Activated CD4-positive, alpha-beta T cell treated with anti-CD3 and anti-CD28 coated beads, Interleukin-2, amount 10 ng/mL, durations not matched to agents 24 days and 14 days (primary cell): ENCODE data around the gene PARD3B. TPM values are rescaled to one million over a fixed set of nuclear protein-coding genes. Genes with fewer than 3 reads are reported as not detected.

Experiments used
- DNase-seq: peaks from one replicate; pipeline ENCODE4 v3.0.0; 2022
- H3K27ac Mint-ChIP-seq: one replicate; pipeline ENCODE4 v1.8.0; 2022; ENCODE audit warnings: mild to moderate bottlenecking, mixed read lengths
- H3K27me3 Mint-ChIP-seq: one replicate; pipeline ENCODE4 v1.8.0; 2022; ENCODE audit warnings: mixed read lengths
- H3K36me3 Mint-ChIP-seq: one replicate; pipeline ENCODE4 v1.8.0; 2022; ENCODE audit warnings: low read depth, mild to moderate bottlenecking, mixed read lengths
- H3K4me1 Mint-ChIP-seq: one replicate; pipeline ENCODE4 v1.8.0; 2021; ENCODE audit warnings: mixed read lengths
- H3K4me3 Mint-ChIP-seq: one replicate; pipeline ENCODE4 v1.8.0; 2022; ENCODE audit warnings: mild to moderate bottlenecking, moderate library complexity, mixed read lengths
- H3K9me3 Mint-ChIP-seq: one replicate; pipeline ENCODE4 v1.8.0; 2021; ENCODE audit warnings: mixed read lengths
- intact Hi-C: fragments of 100-400 bp; cut with micrococcal nuclease; formaldehyde crosslinking; loops from one replicate; pipeline ENCODE4 v1.15.1; 2023
- total RNA-seq: library from RNA; stranded (reverse); gene quantifications from 2 replicates; pipeline ENCODE4 v1.2.3, GENCODE V29; 2022

Gene PARD3B
- total RNA-seq, 1 donor from 2014 or later: 0.12 TPM

DNA sequence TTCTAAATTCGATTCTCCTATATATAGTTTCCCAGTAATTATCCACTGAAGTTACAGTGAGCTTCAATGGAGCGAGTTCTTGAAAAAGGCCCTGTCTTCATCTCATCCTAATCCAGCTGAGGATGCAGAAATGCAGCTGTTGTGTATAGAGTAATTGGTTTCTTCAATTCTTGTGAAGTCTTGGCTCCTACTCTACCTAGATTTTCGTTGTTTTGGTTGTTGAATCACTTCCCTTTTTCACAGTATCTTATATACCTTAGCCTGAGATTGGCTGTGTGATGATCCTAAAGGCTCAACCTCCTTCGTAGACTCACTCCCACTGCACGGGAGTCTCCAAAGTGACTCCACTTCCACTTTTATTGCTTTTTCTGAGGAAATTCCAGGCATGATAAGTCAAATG lies 280.4 kb downstream of the PARD3B start:
- Mint-ChIP-seq H3K27me3 (peaks cover 17% of the 10 kb centered on the region), H3K36me3 (peaks cover 2% of the 10 kb centered on the region), H3K27ac (no peak overlapping the region), H3K4me3 (no peak overlapping the region), H3K4me1 (no peaks in the 10 kb centered on the region), H3K9me3 (peaks cover 23% of the 10 kb centered on the region)
- no peak for DNase-seq
- intact Hi-C loops: no loop called here

GRCh38 chr2:204827701-204828590 lies 282.7 kb downstream of the PARD3B start:
- intact Hi-C loops: no loop called here
- no peak overlapping the region for H3K27ac Mint-ChIP-seq
- H3K9me3 Mint-ChIP-seq: peaks cover 12% of the 10 kb centered on the region
- no peak overlapping the region for H3K4me3 Mint-ChIP-seq
- H3K36me3 Mint-ChIP-seq: no peaks in the 10 kb centered on the region
- DNase-seq: no peak
- H3K4me1 Mint-ChIP-seq: no peaks in the 10 kb centered on the region
- H3K27me3 Mint-ChIP-seq: peaks cover 14% of the 10 kb centered on the region

- Mint-ChIP-seq H3K27me3 (peaks cover 23% of the 10 kb centered on the region), H3K27ac (no peak overlapping the region), H3K36me3 (no peaks in the 10 kb centered on the region), H3K4me1 (no peaks in the 10 kb centered on the region), H3K4me3 (no peak overlapping the region), H3K9me3 (peaks cover 28% of the 10 kb centered on the region)
- intact Hi-C loops: no loop called here
- no peak for DNase-seq
Observed at GRCh38 chr2:204834716-204835384, 289.6 kb downstream of the PARD3B start.

- intact Hi-C loops: no loop called here
- Mint-ChIP-seq H3K27me3 (peaks cover 16% of the 10 kb centered on the region), H3K9me3 (peaks cover 20% of the 10 kb centered on the region), H3K36me3 (no peaks in the 10 kb centered on the region), H3K4me3 (no peak overlapping the region), H3K27ac (no peak overlapping the region), H3K4me1 (peaks cover 4% of the 10 kb centered on the region)
- no peak for DNase-seq
Observed at GRCh38 chr2:204835786-204836185, 290.5 kb downstream of the PARD3B start.

DNA sequence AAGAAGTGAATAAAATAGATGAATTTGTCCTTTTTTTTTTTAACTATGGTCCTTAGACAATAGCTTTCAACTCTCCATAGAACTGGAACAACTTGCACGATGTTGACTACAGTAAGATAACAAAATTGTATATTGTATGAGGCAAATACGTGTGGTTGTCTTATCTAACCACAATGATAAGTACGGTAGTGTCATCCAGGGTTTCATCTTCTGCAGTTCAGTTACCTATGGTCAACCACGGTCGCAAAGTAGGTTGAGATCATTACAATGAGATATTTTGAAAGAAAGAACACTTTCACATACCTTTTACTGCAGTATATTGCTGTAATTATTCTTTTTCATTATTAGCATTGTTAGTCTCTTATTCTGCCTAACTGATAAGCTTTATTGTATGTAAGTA lies 295.2 kb downstream of the PARD3B start:
- intact Hi-C loops: no loop called here
- H3K4me1 Mint-ChIP-seq: peaks cover 21% of the 10 kb centered on the region
- H3K27ac Mint-ChIP-seq: no peak overlapping the region
- H3K36me3 Mint-ChIP-seq: no peaks in the 10 kb centered on the region
- no peak for DNase-seq
- H3K27me3 Mint-ChIP-seq: peaks cover 13% of the 10 kb centered on the region
- H3K9me3 Mint-ChIP-seq: peaks cover 8% of the 10 kb centered on the region
- no peak overlapping the region for H3K4me3 Mint-ChIP-seq

DNA sequence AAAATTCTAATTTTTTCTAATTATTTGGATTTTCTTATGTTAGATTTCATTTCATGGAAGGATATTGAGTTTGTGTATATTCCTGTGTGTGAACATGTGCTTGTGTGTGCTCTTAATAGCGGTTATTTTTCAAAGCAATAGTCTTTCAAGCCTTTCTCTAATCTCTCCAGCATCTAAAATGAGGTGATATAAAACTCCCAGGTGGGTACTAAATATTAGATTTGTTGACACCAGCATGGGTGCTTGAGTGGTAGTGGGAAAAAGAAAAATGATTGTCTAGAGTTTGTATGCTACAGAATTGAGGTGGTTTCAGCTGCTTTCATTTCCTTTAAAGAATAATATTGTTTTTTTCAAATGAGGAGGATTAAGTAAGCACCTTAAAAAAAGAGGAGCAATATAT lies 296.8 kb downstream of the PARD3B start:
- Mint-ChIP-seq H3K9me3 (peaks cover 8% of the 10 kb centered on the region), H3K4me3 (no peak overlapping the region), H3K27ac (no peak overlapping the region), H3K4me1 (peaks cover 21% of the 10 kb centered on the region), H3K27me3 (peaks cover 17% of the 10 kb centered on the region), H3K36me3 (no peaks in the 10 kb centered on the region)
- no peak for DNase-seq
- intact Hi-C loops: no loop called here

DNA sequence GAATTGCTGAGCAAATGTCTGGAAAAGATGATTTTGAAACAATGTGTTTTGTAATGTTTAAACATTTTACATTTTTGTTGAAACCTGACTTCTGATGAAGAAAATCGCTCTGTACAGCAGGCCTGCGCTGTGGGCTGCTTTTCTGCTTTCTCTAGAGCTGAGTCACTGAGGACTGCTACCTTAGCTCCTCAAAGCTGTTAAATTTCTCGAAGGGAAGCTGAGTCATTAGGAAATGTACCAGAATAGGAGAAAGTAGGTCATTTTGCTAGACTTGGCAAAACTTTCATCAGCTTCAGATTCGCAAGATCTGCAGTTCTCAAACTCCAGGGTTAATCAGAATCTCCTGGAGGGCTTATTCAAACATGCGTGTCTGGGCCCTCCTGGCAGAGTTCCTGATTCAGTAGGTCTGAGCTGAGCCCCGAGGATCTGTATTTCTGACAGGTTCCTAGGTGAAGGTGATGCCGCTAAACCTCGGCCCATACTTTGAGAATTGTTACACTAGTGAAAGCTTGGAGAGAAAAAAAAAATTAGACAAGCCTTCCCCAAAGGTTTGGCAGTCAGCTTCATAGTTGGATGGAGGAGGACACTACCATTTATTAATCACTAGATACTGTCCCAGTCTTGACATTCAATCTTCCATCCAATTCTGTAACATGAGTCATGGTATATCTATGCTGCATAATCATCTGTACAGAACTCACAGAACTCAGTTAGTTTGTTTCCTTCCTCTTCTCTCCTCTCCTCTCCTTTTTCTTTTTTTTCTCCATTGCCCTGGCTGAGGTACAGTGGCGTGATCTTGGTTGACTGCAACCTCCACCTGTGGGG lies 297.6 kb downstream of the PARD3B start:
- no peak overlapping the region for H3K27ac Mint-ChIP-seq
- peaks cover 4% of the 10 kb centered on the region for H3K9me3 Mint-ChIP-seq
- no peak overlapping the region for H3K4me3 Mint-ChIP-seq
- peak; percentile 58 for DNase-seq
- no peaks in the 10 kb centered on the region for H3K36me3 Mint-ChIP-seq
- peaks cover 20% of the 10 kb centered on the region for H3K27me3 Mint-ChIP-seq
- peaks cover 21% of the 10 kb centered on the region for H3K4me1 Mint-ChIP-seq
- intact Hi-C loops: no loop called here

GRCh38 chr2:204846471-204846870 lies 301.2 kb downstream of the PARD3B start:
- H3K4me1 Mint-ChIP-seq: peaks cover 13% of the 10 kb centered on the region
- DNase-seq: no peak
- H3K27me3 Mint-ChIP-seq: peaks cover 20% of the 10 kb centered on the region
- H3K4me3 Mint-ChIP-seq: no peak overlapping the region
- intact Hi-C loops: no loop called here
- H3K27ac Mint-ChIP-seq: no peak overlapping the region
- no peaks in the 10 kb centered on the region for H3K9me3 Mint-ChIP-seq
- no peaks in the 10 kb centered on the region for H3K36me3 Mint-ChIP-seq

DNA sequence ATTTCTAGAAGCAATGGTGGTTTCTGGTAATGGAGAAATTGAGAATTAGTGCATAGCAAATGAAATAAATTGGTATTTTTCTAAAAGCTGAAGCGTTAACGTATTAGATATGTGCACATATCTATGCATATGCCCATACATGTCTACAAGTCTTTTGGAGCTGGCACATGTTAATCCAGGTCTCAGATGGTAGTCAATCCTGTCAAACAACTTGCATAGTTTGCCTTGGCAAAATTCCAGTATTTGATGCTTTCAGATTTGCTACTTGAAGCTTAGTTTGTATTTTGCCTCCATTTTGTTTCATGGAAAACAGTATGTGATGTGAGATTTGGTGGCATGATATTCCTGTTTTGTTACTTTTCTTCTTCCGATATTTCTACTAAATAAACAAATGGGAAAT lies 304.6 kb downstream of the PARD3B start:
- no peaks in the 10 kb centered on the region for H3K9me3 Mint-ChIP-seq
- intact Hi-C loops: no loop called here
- no peak overlapping the region for H3K27ac Mint-ChIP-seq
- peaks cover 24% of the 10 kb centered on the region for H3K27me3 Mint-ChIP-seq
- H3K36me3 Mint-ChIP-seq: no peaks in the 10 kb centered on the region
- no peak overlapping the region for H3K4me3 Mint-ChIP-seq
- no peak for DNase-seq
- no peaks in the 10 kb centered on the region for H3K4me1 Mint-ChIP-seq

DNA sequence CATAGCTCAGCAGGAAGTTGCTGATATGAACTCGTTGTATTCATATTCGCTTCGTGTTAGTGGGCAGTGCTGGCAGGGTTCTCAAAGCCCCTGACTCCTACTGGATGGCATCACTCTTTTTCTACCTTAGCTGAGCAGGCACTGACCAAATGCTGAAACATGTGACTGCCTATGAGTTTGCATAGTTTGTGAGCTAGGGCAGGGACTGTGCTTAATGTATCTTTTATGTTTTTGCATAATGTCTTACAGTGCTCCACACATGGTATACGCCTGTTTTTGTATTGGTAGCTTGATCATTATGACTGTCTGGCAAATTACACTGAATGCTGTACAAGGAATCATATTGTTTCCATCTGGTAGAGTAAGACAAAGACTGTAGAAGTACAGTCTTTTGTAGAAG lies 305.3 kb downstream of the PARD3B start:
- intact Hi-C loops: no loop called here
- H3K27me3 Mint-ChIP-seq: peaks cover 24% of the 10 kb centered on the region
- DNase-seq: no peak
- H3K27ac Mint-ChIP-seq: no peak overlapping the region
- no peaks in the 10 kb centered on the region for H3K4me1 Mint-ChIP-seq
- H3K9me3 Mint-ChIP-seq: no peaks in the 10 kb centered on the region
- no peaks in the 10 kb centered on the region for H3K36me3 Mint-ChIP-seq
- H3K4me3 Mint-ChIP-seq: no peak overlapping the region

DNA sequence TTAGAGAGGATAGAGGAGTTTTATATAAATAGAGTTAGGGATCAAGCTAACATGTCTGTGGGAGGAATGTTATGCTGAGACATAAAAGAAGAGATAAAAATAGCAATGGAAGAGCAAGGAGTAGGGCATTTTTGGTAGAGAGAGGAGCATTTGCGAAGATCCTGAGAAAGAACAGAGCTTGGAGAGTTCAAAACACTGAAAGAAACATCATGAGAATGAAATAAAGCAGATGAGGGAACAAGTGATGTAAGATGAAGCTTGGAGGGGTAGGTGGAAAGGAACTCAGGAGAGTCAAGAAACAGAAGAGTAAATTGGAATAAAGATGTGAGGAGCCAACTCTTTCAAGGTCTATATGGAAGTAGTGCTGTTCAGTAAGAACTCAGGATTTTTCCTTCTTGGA lies 308.6 kb downstream of the PARD3B start:
- intact Hi-C loops: no loop called here
- H3K9me3 Mint-ChIP-seq: no peaks in the 10 kb centered on the region
- no peaks in the 10 kb centered on the region for H3K4me1 Mint-ChIP-seq
- DNase-seq: no peak
- peaks cover 28% of the 10 kb centered on the region for H3K27me3 Mint-ChIP-seq
- no peak overlapping the region for H3K27ac Mint-ChIP-seq
- peaks cover 2% of the 10 kb centered on the region for H3K36me3 Mint-ChIP-seq
- H3K4me3 Mint-ChIP-seq: no peak overlapping the region

DNA sequence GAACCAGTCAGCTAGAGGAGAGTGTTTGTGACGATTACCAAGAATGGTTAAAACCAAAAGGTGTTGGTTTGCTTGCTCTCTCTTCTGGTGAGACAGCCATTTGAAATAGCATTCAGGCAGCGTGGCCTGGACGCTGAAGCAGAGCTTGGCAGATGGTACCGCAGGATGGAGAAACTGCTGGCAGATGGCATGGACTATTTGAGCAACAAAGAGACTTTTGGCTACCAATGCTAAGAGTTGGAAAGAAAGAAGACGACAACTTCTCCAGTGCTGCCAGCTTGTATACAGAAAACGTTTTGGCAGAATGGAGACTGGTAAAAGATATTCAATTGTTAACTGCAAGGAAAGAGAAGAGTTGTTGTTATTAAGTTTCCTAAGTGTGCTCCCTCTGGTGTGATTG lies 315.0 kb downstream of the PARD3B start:
- Mint-ChIP-seq H3K4me3 (no peak overlapping the region), H3K27ac (no peak overlapping the region), H3K4me1 (no peaks in the 10 kb centered on the region), H3K9me3 (peaks cover 4% of the 10 kb centered on the region), H3K36me3 (peaks cover 2% of the 10 kb centered on the region), H3K27me3 (peaks cover 50% of the 10 kb centered on the region)
- intact Hi-C loops: no loop called here
- DNase-seq: no peak

- H3K4me1 Mint-ChIP-seq: no peaks in the 10 kb centered on the region
- peaks cover 4% of the 10 kb centered on the region for H3K9me3 Mint-ChIP-seq
- H3K4me3 Mint-ChIP-seq: no peak overlapping the region
- H3K27ac Mint-ChIP-seq: no peak overlapping the region
- H3K27me3 Mint-ChIP-seq: peaks cover 35% of the 10 kb centered on the region
- intact Hi-C loops: no loop called here
- DNase-seq: no peak
- no peaks in the 10 kb centered on the region for H3K36me3 Mint-ChIP-seq
Observed at GRCh38 chr2:204862809-204863208, 317.5 kb downstream of the PARD3B start.

DNA sequence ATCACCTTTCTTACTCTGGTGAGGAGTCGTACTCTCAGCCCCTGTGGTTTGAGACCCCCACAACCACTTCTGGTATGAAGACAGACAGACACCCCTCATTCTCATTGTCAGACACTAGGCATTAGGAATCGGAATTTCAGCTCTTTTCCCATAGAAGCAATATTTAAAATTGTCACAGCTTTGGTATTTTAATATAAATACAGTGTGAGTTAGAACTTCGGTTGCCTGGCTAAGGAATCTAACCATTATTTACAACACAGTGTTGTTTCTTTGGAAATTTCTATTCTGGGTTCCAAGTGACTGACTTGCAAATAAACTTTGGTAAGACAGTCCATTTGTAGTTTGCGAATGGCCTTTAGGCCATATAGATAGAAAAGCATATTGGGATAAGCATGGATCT lies 318.1 kb downstream of the PARD3B start:
- Mint-ChIP-seq H3K9me3 (peaks cover 4% of the 10 kb centered on the region), H3K36me3 (no peaks in the 10 kb centered on the region), H3K4me1 (no peaks in the 10 kb centered on the region), H3K4me3 (no peak overlapping the region), H3K27ac (no peak overlapping the region), H3K27me3 (peaks cover 35% of the 10 kb centered on the region)
- intact Hi-C loops: no loop called here
- no peak for DNase-seq
